ENCODE measurements around the gene TTC32.

The TTC32 gene

GRCh38 chr2:19848029-19848750, 53.6 kb downstream of the TTC32 start:
- H3K27ac ChIP-seq = no peak overlapping the region
- peaks cover 97% of the 10 kb centered on the region for H3K27me3 ChIP-seq (ENCODE audit: insufficient read depth, low read depth, severe bottlenecking)
- TF ChIP-seq CTCF (IDR thresholded peaks at IDR 0.05; ENCODE audit: low read depth, low read length) = no peak
- no peak for DNase-seq
- H3K9me3 ChIP-seq (ENCODE audit: severe bottlenecking) = peaks cover 11% of the 10 kb centered on the region
- no peaks in the 10 kb centered on the region for H3K36me3 ChIP-seq
- H3K4me3 ChIP-seq (ENCODE audit: low read depth, low read length) = no peak overlapping the region

GRCh38 chr2:19847486-19847885, 54.3 kb downstream of the TTC32 start:
- TF ChIP-seq CTCF (IDR thresholded peaks at IDR 0.05; ENCODE audit: low read depth, low read length) = no peak
- Histone ChIP-seq H3K9me3 (ENCODE audit: severe bottlenecking) (peaks cover 11% of the 10 kb centered on the region), H3K4me3 (ENCODE audit: low read depth, low read length) (no peak overlapping the region), H3K36me3 (no peaks in the 10 kb centered on the region), H3K27ac (no peak overlapping the region), H3K27me3 (ENCODE audit: insufficient read depth, low read depth, severe bottlenecking) (peaks cover 97% of the 10 kb centered on the region)
- DNase-seq = no peak

Data from WERI-Rb-1 (cell line).